Measurements from ENCODE around the gene MSI2.

DNA sequence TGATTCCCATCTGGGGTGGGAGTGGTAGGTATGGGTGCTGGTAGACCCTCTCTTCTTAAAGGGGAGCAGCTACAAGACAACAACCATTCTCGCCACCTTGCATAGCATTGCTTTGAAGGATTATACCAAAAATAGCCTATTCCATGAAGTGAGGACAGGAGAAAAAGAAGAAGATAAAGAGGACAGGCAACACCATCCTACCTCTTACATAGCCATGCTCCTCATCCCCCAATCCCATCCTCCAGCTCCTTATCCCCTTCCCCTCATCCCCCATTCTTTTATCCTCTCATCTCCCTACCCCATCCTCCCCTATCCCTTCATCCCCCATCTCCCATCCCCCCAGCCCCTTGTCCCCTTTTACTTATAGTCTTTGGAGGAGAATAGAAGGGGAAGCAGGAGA, 459.7 kb downstream of the MSI2 start:
- TF ChIP-seq ELF4 (IDR thresholded peaks at IDR 0.05) = no peak
- TF ChIP-seq FOXK2 (IDR thresholded peaks at IDR 0.05) = no peak
- TF ChIP-seq, protein P1, sequence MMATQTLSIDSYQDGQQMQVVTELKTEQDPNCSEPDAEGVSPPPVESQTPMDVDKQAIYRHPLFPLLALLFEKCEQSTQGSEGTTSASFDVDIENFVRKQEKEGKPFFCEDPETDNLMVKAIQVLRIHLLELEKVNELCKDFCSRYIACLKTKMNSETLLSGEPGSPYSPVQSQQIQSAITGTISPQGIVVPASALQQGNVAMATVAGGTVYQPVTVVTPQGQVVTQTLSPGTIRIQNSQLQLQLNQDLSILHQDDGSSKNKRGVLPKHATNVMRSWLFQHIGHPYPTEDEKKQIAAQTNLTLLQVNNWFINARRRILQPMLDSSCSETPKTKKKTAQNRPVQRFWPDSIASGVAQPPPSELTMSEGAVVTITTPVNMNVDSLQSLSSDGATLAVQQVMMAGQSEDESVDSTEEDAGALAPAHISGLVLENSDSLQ (IDR thresholded peaks at IDR 0.05) = no peak
- no peak for TF ChIP-seq TARDBP (IDR thresholded peaks at IDR 0.05)
- no peak for TF ChIP-seq L3MBTL2 (conservative IDR thresholded peaks at IDR 0.05)
- no peak for TF ChIP-seq SP1 (IDR thresholded peaks at IDR 0.05)
- no peak for TF ChIP-seq BHLHE40 (IDR thresholded peaks at IDR 0.05; ENCODE audit: borderline replicate concordance)
- TF ChIP-seq HDGF (IDR thresholded peaks at IDR 0.05; ENCODE audit: borderline replicate concordance) = no peak

Data from HEK293T (cell line).